Measurements from ENCODE around the gene PLCG2.
A peak's percentile ranks its signal among the peaks of the same experiment; 100 is the strongest.
"Not testable (repeated sequence)": the region's sequence is repeated elsewhere in the genome, so short reads cannot be mapped to it uniquely, and the experiment has no call there.

Gene PLCG2

GRCh38 chr16:81945665-81946064 lies 166.6 kb downstream of the PLCG2 start:
- DNase-seq: no peak

GRCh38 chr16:81946206-81946605 lies 167.1 kb downstream of the PLCG2 start:
- DNase-seq: no peak

GRCh38 chr16:81951564-81951963 lies 172.5 kb downstream of the PLCG2 start:
- no peak for DNase-seq

DNA sequence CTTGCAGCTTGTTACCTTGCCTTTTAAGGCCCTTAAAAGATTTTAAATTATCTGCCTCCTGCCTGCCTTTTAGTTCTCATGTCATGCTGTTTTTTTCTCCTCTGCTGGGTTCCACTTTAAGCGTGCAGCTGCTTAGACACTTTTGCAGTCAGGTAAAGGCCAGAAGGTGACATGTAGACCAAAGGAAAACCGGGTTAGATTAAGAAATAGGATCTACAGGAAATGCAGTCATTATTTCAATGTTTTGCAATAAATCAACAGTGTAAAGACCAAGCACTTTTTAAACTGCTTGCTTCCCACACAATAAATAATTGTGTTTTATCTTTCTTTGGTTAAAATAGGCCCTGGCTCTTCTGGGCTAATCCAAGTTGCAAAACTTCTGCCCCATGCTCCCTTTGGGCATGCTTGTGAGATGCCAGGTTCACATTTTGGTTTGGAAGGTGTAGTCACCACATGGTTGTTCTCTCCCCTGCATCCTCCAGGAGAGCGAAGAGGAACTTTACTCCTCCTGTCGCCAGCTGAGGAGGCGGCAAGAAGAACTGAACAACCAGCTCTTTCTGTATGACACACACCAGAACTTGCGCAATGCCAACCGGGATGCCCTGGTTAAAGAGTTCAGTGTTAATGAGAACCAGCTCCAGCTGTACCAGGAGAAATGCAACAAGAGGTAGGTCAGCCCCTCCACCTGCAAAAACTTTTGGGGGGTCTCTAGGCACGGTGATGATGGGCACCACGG lies 177.3 kb downstream of the PLCG2 start:
- DNase-seq: no peak

DNA sequence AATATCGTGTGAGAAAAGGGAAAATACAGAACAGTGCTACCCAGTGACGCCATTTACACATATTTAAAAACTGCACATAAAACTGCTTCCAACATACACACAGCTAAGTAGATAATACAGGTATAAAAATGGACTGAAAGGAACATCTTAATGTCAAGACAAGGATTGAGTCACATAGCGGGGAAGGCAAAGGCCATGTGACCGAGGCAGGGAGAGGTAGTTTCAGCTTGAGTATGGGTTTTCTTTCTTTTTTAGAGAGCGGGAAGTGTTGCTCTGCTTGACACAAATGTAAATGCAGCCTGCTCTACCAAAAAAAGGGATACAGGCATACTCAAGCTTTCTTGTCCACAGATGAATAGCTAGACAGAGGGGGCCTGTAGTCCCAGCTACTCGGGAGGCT lies 185.7 kb downstream of the PLCG2 start:
- no peak for DNase-seq

- DNase-seq: no peak
These were observed 188.3 kb downstream of the PLCG2 start for GRCh38 chr16:81967358-81967757.

DNA sequence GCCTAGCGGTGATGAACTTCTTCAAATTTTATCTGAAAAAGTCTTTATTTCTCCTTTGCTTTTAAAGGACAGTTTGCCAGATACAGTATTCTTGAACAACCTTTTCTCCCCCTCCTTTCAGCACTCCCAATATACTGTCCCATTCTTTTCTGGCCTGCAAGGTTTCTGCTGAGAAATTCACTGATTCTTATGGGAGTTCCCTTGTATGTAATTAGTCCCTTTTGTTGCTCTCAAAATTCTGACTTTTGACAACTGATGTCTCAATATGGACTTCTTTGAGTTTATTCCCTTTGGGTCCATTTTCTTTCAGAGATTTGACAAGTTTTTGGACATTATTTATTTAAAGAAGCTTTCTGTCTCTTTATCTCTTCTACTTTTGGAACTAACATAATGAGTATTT lies 192.8 kb downstream of the PLCG2 start:
- no peak for DNase-seq

DNA sequence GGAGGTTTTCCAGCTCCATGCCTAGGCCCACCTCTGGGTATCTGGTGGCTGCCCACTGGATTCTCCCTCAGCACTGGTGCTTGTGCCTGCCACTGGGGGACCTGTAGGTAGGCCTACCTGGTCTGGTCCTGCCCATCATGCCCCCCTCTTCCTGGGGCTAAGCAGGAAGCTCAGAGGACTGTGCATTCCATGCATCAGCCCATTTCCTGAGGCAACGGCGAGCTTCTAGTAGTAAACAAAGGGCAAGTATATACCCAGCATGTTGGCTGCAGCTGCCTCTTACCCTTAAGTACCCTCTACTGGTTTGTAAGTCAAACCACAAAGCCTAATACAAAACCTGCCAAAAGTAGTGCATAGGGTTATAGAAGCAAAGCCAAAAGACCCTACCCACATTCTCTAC lies 194.6 kb downstream of the PLCG2 start:
- DNase-seq: no peak

- DNase-seq: no peak
These were observed 196.5 kb downstream of the PLCG2 start for GRCh38 chr16:81975637-81976036.

DNA sequence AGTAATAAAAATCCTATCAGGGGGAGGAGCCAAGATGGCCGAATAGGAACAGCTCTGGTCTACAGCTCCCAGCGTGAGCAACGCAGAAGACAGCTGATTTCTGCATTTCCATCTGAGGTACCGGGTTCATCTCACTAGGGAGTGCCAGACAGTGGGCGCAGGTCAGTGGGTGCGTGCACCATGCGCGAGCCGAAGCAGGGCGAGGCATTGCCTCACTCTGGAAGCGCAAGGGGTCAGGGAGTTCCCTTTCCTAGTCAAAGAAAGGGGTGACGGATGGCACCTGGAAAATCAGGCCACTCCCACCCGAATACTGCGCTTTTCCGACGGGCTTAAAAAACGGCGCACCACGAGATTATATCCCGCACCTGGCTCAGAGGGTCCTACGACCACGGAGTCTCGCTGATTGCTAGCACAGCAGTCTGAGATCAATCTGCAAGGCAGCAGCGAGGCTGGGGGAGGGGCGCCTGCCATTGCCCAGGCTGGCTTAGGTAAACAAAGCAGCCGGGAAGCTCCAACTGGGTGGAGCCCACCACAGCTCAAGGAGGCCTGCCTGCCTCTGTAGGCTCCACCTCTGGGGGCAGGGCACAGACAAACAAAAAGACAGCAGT lies 198.3 kb downstream of the PLCG2 start:
- DNase-seq: not testable (repeated sequence)

DNA sequence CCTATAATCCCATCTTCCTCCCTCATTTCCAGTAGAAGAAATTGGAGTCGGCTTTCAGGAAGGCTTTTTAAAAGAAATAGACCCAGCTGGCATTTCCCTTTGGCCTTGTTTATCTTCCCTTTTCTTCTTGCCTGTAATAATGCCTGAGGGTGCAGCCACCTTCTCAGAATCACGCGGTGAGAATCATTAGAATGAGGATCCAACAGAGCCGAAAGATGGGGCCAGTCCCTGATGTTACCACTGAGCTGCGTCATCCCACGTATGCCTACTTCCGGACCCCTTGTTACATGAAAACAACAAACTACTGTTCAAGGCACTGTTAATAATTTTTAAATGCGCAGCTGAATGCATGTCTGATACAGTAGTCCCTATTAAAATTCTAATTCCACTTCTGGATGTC lies 208.0 kb downstream of the PLCG2 start:
- DNase-seq: no peak

- no peak for DNase-seq
These were observed 208.6 kb downstream of the PLCG2 start for GRCh38 chr16:81987706-81988105.

GRCh38 chr16:81992859-81993258 lies 213.8 kb downstream of the PLCG2 start:
- DNase-seq: no peak

DNA sequence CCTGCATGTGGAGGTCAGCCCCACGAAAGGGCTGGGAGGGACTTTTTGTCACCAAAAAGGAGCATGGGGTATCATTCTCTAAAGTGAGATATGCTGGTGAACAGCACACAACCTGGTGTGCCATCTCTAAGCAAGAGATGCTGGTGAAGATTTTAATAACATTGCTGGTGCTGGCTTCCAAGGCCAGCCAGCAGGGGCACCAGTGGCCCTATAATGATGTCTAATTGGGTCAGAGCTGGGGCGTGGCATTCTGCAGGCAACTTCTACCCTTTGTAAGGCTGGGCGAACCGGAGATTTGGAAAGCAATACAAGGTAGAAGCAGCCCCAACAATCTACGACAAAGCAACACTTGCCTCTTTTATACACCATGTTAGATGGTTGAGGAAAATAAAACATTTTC lies 215.4 kb downstream of the PLCG2 start:
- DNase-seq: peak; percentile 19

DNA sequence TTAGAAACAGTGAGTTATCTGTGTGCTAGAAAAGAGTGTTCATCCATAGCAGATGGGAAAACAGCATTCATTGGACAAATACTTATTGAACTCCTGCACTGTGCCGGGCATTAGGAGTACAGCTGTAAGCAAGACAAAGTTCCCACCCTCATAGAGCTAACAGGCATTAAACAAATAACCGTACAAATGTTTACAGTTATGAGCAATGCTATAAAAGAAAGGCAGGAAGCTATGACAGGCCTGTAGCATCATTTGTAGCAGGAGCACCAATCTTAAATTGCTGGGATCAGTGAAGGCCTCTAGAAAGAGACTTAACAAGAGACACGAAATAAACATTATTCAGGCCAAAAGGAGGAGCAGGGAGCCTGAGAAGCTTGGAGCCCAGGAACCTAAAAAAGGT lies 216.6 kb downstream of the PLCG2 start:
- no peak for DNase-seq

GRCh38 chr16:81996664-81997509 lies 217.8 kb downstream of the PLCG2 start:
- no peak for DNase-seq

DNA sequence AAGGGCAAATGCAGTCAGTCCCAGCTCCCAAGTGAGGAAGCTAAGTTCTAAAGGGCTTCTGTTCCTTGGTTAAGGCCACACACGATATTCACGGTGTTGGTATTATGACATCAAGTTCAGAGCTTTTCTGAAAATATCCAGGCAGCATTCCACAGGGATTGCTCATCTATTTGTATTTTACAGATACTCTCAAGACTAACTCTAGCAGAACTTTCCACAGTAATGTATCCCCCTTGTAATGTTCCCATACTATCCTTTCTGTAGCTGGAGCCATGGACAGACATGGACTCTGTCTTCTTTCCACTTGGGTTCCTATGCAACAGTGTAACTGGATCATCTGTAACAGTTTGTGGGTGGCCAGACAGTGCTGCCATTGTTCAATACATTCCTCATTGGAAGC lies 218.6 kb downstream of the PLCG2 start:
- no peak for DNase-seq

DNA sequence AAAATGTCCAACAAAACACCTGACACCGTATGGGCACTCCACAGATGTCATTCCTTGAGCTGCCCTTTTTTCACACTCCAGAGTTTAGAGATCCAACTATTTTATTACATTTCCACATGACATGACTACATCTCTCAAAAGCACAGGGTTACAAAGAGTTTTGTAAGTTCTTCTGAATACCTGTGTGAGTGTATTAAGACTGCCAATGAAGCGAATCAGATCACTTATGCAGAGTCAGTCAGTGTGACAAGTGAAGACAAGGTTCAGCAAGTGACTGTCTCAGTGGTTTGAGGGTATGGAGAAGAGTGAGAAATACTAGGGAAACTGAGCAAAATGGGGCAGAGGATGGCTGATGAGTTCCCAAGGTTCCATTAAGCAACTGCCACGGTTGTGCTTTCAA lies 223.7 kb downstream of the PLCG2 start:
- no peak for DNase-seq

DNA sequence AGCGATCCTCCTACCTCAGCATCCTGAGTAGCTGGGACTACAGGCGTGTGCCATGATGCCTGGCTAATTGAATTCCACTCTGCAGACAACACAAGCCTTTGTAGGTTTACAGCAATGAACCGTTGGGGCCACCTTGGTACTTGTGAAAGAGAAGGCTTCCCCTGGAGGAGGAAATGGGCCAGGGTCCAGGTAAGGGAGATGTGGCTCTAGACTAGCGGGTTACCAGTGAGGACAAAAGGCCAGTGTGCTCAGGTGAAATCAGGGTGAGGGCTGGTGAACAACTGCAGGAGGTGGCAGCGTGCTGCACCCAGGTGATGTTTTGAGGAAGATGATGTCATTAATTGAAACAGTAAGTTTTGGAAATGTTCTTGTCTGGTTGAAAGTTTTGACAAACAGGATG lies 225.5 kb downstream of the PLCG2 start:
- DNase-seq: no peak

GRCh38 chr16:82005027-82005830 lies 226.1 kb downstream of the PLCG2 start:
- DNase-seq: no peak

GRCh38 chr16:82006036-82006435 lies 226.9 kb downstream of the PLCG2 start:
- DNase-seq: no peak

- DNase-seq: no peak
These were observed 228.1 kb downstream of the PLCG2 start for GRCh38 chr16:82007189-82007588.

- DNase-seq: no peak
These were observed 230.0 kb downstream of the PLCG2 start for GRCh38 chr16:82008957-82009592.

All from stimulated activated CD4-positive, alpha-beta T cell treated with anti-CD3 and anti-CD28 coated beads, Interleukin-15, amount 100 ng/mL, for 24 hours (primary cell).